ENCODE measurements around the gene MPZL1.
"Not testable (repeated sequence)": the region's sequence is repeated elsewhere in the genome, so short reads cannot be mapped to it uniquely, and the experiment has no call there.

Gene MPZL1

GRCh38 chr1:167806676-167807075 is 84.9 kb downstream of the MPZL1 start:
- not testable (repeated sequence) for DNase-seq (ENCODE audit: low read depth, low spot score)

- no peak for DNase-seq (ENCODE audit: low read depth, low spot score)
These were observed 86.3 kb downstream of the MPZL1 start for GRCh38 chr1:167808104-167808503.

DNA sequence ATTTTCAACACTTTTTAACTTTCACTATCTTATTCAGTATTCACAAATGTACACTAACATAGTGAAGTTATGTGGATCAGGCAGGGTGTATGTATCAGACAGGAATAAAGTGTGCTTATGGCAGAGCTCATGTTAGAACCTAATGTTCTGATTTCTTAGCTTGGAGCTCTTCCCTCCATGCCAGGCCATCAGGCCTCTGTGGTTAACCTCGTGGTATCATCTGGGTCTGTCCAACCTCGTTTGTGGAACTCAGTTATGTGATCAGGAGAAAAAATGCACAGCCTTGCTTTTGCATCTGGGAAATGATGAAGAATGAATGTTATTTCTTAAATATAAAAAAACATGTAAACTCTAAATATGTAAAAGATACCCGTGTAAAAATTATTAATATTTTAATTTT is 86.9 kb downstream of the MPZL1 start:
- DNase-seq (ENCODE audit: low read depth, low spot score) = no peak

DNA sequence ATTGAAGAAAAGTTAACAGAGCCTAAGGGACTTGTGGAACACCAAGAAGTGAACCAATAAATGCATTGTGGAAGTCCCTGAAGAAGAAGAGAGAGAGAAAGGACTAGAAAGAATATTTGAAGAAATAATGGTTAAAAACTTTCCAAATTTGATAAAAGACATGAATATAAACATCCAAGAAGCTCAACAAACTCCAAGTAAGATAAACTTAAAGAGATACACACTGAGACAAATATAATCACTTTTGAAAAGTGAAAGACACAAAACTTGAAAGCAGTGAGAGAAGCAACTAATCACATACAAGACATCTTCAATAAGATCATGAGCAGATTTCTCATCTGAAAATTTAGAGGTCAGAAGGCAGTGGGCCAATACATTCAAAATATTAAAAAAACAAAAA is 91.2 kb downstream of the MPZL1 start:
- DNase-seq (ENCODE audit: low read depth, low spot score) = no peak

- DNase-seq (ENCODE audit: low read depth, low spot score) = no peak
These were observed 93.9 kb downstream of the MPZL1 start for GRCh38 chr1:167815650-167816049.

DNA sequence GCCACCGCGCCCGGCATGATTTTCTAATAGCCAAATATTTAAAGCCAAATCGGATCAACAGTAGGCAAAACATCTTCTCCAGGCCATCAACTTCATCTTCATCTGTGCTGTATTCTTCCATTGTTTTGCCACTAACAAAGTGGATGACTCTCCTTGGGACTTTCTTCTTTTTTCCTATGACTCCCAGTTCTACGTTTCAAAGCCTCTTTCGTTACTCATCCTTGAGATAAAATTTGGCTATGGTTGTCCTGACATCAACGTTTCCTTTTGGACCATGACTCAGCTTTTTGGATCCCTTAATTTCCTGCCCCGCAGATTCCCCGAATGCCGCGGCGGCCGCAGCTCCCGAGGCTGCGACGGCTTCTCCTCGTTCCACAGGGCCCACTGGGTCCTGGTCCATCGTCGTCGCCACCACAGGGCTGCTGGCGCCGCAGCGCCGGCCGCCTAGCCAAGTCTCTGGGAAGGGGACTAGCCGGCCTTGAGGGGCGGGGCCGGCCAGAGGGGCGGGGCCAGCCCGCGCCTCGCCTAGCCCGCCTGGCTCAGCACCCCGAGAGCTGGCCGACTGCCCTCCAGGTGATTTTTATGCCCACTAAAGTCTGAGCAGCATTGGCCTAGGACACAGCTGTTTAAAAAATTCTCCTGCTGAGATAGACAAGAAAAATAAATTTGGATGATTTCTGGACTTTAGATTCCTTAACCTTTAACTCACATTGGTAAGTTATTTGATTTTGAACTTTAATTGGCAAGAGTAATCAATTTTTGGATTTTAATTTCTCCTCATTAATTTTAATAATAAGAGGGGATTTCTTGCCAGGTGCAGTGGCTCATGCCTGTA is 98.3 kb downstream of the MPZL1 start:
- no peak for DNase-seq (ENCODE audit: low read depth, low spot score)

DNA sequence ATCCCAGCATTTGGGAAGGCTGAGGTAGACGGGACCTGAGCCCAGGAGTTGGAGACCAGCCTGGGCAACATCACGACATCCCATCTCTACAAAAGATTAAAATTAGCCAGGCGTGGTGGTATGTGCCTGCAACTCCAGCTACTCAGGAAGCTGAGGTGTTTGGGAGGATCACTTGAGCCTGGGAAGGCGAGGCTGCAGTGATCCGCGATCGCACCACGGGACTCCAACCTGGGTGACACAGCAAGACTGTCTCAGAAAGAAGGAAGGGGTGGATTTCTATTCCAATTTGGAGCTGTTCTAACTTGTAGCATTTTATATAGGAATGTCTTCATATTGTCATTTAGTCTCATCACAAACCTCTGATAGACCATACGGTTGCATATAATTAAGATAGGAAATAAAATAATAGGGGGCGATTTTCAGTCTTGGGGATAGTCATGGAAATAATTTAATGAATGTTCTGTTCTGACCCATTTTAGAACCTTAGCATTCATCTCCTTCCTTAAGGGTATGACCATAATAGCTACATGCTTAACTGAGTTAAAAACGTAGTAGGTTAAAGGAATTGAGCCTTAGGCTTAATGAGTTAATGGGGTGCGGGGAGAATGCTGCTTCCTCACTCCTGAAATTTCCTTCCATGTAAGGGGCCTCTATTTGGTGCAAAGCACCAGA is 99.0 kb downstream of the MPZL1 start:
- DNase-seq (ENCODE audit: low read depth, low spot score) = no peak

DNA sequence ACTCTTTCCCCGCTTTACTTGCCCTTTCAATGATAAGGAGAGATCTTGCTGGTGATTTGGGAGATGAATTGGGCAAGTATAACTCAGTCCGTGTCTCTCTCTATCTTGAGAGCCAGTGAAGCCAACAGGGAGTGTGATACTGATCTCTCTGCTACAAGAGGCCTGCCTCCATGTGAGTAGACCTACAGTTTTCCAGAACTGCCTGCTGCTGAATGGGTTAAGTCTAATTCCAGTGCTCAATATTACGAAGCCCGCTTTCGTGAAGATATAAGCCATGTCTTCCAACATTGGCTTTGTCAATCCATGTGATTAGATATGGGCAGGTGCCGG is 99.5 kb downstream of the MPZL1 start:
- DNase-seq (ENCODE audit: low read depth, low spot score) = no peak

DNA sequence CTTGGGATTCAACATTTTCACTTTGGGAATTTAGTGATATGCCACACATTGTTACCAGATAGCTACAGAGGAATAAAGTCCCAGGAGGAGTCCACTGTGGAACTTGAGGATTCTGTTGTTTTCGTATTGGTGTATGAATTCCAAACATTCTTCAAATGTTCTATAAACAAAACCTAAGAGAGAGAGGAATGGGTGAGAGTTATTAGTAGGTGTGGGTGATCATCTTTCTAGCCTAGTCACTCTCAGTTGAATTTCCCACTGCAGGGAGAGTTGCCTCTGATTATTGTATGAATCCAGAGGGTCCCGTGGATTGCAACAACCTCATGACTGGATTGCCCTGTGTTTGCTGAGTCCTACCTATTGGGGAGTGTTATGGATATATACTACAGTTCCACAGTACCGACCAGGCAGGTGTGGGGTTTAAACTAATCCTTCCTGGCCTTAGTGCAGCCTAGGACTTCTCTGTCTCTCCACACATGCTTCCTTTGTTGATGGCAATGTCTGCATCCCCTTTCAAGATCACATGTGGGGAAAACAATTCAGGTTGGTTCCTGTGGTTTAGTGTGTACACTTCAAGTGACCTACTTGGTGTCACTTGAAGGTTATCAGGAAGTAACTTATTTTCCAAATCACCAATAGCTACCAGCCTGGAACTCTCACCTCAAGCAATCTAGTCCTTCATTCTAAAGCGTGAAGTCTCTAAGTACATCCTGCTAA is 100.3 kb downstream of the MPZL1 start:
- no peak for DNase-seq (ENCODE audit: low read depth, low spot score)

GRCh38 chr1:167824163-167824794 is 102.5 kb downstream of the MPZL1 start:
- no peak for DNase-seq (ENCODE audit: low read depth, low spot score)

GRCh38 chr1:167825419-167826079 is 103.8 kb downstream of the MPZL1 start:
- no peak for DNase-seq (ENCODE audit: low read depth, low spot score)

DNA sequence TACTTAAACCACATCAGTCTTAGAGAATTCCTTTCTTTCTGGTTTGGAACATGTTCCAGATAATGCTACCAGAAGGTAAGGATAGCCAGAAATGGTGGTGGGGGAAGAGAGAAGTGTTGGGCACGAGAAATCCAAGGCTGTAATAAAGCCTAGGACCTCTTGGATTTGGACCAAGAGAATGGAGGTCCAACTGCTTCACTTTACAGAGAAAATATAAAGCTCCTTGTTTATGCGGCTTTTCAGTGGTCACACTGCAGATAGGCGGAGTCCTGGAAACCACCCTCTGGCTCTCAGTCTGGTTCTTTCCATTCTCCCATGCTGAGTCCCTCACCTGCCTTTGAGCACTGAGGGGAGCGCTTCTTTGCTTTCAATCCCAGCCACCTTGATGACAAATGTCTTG is 104.3 kb downstream of the MPZL1 start:
- DNase-seq (ENCODE audit: low read depth, low spot score) = no peak

GRCh38 chr1:167829868-167830267 is 108.1 kb downstream of the MPZL1 start:
- no peak for DNase-seq (ENCODE audit: low read depth, low spot score)

GRCh38 chr1:167830668-167831067 is 108.9 kb downstream of the MPZL1 start:
- not testable (repeated sequence) for DNase-seq (ENCODE audit: low read depth, low spot score)

DNA sequence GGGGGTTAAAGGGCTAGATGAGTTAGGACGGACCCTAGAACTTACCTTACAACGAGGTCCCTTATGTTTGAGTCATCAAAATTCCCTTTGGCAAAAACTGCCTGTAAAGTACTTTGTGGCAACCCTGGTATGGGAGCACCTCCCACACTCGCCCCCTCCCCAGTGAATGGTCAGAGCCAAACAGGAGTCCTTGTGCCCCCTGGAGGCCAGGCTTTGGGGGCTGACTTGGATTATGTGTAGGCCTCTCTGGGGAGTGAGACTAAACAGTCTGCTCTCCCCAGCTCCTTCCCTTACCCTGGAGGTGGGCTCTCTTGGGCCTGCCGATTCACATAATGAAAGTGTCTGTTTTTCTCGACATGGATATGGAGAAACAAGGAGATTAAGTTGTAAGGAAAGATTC is 110.9 kb downstream of the MPZL1 start:
- no peak for DNase-seq (ENCODE audit: low read depth, low spot score)

GRCh38 chr1:167833904-167834303 is 112.1 kb downstream of the MPZL1 start:
- DNase-seq (ENCODE audit: low read depth, low spot score) = no peak

GRCh38 chr1:167836197-167836596 is 114.4 kb downstream of the MPZL1 start:
- DNase-seq (ENCODE audit: low read depth, low spot score) = no peak

- no peak for DNase-seq (ENCODE audit: low read depth, low spot score)
These were observed 115.5 kb downstream of the MPZL1 start for GRCh38 chr1:167837326-167837725.

GRCh38 chr1:167839009-167839408 is 117.2 kb downstream of the MPZL1 start:
- DNase-seq (ENCODE audit: low read depth, low spot score) = no peak

All from activated CD4-positive, CD25-positive, alpha-beta regulatory T cell treated with anti-CD3 and anti-CD28 coated beads, Interleukin-2, amount 50 U/mL, for 16 hours (primary cell).